ENCODE results near the gene NEO1. TPM values are rescaled to one million over a fixed set of nuclear protein-coding genes. Genes with fewer than 3 reads are reported as not detected.

Gene NEO1
- total and polyA plus RNA-seq, 9 of the 15 experiments (the other 6 are each of a cell fraction or from before 2014, with no cell fraction given) = 0.08 to 1.7 (median 0.48) TPM

- no peak for ATAC-seq
Observed at GRCh38 chr15:73139041-73139743, 86.9 kb downstream of the NEO1 start.

More at GRCh38 chr15:73139041-73139743, 86.9 kb downstream of the NEO1 start:
- no TSS peak for BruUV-seq (replicated peaks)
- intact Hi-C loops (cut with micrococcal nuclease) (no loop called here), in situ Hi-C loops (cut with MboI) (no loop called here)
- H3K9me3 ChIP-seq (replicated peaks; ENCODE audit: control insufficient read depth, insufficient read depth, low read depth, low read length) = no peaks in the 10 kb centered on the region
- no peaks in the 10 kb centered on the region for H3K9me1 ChIP-seq (ENCODE audit: control insufficient read depth, insufficient read depth, low read length)
- H3K79me2 ChIP-seq (ENCODE audit: control insufficient read depth, insufficient read depth, low read length) = no peaks in the 10 kb centered on the region
- H3K36me3 ChIP-seq (ENCODE audit: control insufficient read depth, insufficient read depth, low read length) = no peaks in the 10 kb centered on the region
- no peaks in the 10 kb centered on the region for H3K4me1 ChIP-seq (replicated peaks in 1 of 2; ENCODE audit: control insufficient read depth in 2 of 2, insufficient read depth in 2 of 2, low read length in 2 of 2)
- no peaks in the 10 kb centered on the region; a peak in 1 of 5 replicates for H3K27me3 ChIP-seq (ENCODE audit: control insufficient read depth in 2 of 2, insufficient read depth in 2 of 2, low read length in 2 of 2)
- no peak overlapping the region for H3K27ac ChIP-seq (ENCODE audit: extremely low read depth, low read depth, low read length)
- WGBS (ENCODE audit: insufficient coverage, low coverage, missing lambda C conversion rate) = 0% methylated on average over 5 of the region's 5 CpGs
- no peak for DNase-seq (ENCODE audit: extremely low read depth in 1 of 4, low spot score in 3 of 4)
- H2AFZ ChIP-seq (ENCODE audit: low read depth, low read length) = no peak overlapping the region
- H3K4me2 ChIP-seq (ENCODE audit: insufficient read depth, low read length) = no peak overlapping the region
- FAIRE-seq = no peak
- H3K4me3 ChIP-seq = no peak overlapping the region
- ChIA-PET POLR2A (no interaction called here), CTCF (ENCODE audit: low intra/inter-chr PET ratio) (no interaction called here)
- H4K20me1 ChIP-seq (replicated peaks; ENCODE audit: control insufficient read depth, insufficient read depth, low read length) = no peaks in the 10 kb centered on the region; the same call in 1 of the 2 replicates
- TF ChIP-seq ZNF23 (CRISPR knock-in tag; IDR thresholded peaks at IDR 0.05) (no peak), GABPB1 (CRISPR knock-in tag; IDR thresholded peaks at IDR 0.05) (no peak), NFATC3 (IDR thresholded peaks at IDR 0.05) (no peak), RBM25 (IDR thresholded peaks at IDR 0.05; ENCODE audit: low read depth, low read length, severe bottlenecking) (no peak), NONO (IDR thresholded peaks at IDR 0.05; ENCODE audit: low read depth in 2 of 2, low read length in 1 of 2) (no peak), ZNF518B (CRISPR knock-in tag; IDR thresholded peaks at IDR 0.05) (no peak), FOXP4 (CRISPR knock-in tag; IDR thresholded peaks at IDR 0.05; ENCODE audit: borderline replicate concordance) (no peak), ZNF280A (IDR thresholded peaks at IDR 0.05; ENCODE audit: low read depth, partially characterized antibody) (no peak), COPS2 (conservative IDR thresholded peaks at IDR 0.05) (no peak)
- H3K9ac ChIP-seq (ENCODE audit: insufficient read depth in 1 of 2, low read depth in 2 of 2, low read length in 2 of 2) = no peak overlapping the region
